GM18505 (cell line): ENCODE measurements around the gene HHATL.
"Not testable (repeated sequence)": the region's sequence is repeated elsewhere in the genome, so short reads cannot be mapped to it uniquely, and the experiment has no call there.

Experiments
- ATAC-seq: cut with Tn5 transposase; IDR thresholded peaks from one replicate; pipeline ENCODE4 v1.9.1; 2021; ENCODE audit not compliant: unreplicated experiment
- POLR2A ChIP-seq: IDR thresholded peaks from 4 replicates; pipeline ENCODE4 v1.6.1; 2011; ENCODE audit warnings: borderline replicate concordance; ENCODE audit not compliant: insufficient read depth, insufficient read length; ENCODE audit errors: extremely low read depth

HHATL gene

GRCh38 chr3:42730706-42731420 lies 28.3 kb upstream of the HHATL start:
- no peak for TF ChIP-seq POLR2A
- ATAC-seq, result no peak

- TF ChIP-seq POLR2A, result no peak
Observed at GRCh38 chr3:42730294-42730693, 27.7 kb upstream of the HHATL start.

GRCh38 chr3:42729404-42730145 lies 27.0 kb upstream of the HHATL start:
- no peak for ATAC-seq
- no peak for TF ChIP-seq POLR2A

More at GRCh38 chr3:42730294-42730693, 27.7 kb upstream of the HHATL start:
- no peak for ATAC-seq

DNA sequence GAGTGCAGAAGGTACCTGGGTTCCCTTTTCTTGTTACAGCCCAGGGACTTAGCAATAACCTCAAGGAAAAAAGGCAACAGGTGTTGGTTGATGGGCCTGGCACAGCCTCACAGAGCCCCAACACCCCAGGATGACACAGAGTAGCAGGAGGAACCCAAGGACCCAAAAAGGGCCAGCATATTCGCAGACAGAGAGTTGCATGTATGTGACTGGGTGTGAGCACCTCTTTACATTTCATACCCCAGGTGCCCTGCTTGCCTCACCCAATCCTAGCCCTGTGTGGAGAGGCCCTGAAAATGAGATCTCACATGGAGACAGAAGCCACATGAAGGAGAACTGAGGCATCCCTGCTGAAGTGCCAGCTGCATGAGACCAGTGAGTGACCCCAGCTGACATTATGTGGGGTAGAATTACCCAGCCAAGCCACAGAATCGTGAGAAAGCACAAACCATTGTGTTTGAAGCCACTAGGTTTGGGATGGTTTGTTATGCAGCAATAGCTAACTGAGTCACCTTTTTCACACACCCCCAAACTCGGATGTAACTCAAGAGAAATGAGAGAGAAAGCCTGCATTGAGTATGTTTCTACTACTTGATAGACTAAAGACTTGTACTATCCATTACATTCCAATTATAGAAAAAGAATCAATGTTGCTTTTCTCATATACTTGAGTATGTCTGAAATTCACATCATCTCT lies 26.2 kb upstream of the HHATL start:
- TF ChIP-seq POLR2A, result no peak

DNA sequence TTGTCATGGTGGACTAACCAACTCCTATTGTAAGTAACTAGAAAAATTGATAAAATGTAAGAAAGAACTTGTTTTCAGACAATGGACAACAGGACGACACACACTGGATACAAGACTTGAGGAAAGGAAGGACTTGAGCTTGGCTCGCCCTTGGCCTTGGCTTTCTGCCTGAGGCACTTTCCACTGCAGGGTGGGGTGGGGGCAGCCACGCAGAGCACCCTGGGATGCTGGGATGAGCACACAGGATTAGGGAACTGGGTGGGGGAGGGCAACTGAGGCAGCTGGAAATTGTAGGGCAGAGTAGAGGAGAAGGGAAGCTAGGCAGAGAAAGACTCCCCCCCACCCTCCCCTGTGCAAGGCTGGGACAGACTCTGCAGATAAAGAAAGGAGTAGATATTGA lies 25.5 kb upstream of the HHATL start:
- TF ChIP-seq POLR2A, result no peak
- ATAC-seq, result no peak

More for the DNA sequence above, 26.2 kb upstream of the HHATL start:
- ATAC-seq, result no peak

GRCh38 chr3:42725454-42725853 lies 22.9 kb upstream of the HHATL start:
- no peak for ATAC-seq
- TF ChIP-seq POLR2A, result no peak

DNA sequence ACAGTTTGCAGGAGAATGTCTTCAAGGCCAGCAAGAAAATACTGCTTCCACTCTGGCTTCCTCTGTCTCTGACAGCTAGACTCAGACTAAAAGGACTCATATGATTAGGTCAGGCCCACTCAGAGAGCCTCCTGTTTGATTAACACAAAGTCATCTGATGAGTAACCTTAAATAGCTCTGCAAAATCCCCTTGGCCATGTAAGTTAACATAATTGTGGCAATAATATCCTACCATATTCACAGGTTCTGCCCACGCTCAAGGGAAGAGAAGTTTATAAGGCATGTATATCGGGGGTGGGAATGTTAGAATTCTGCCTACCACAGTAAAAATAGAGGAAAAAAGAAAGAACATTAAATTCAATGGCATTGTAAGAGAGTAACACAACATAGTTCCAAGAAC lies 20.6 kb upstream of the HHATL start:
- ATAC-seq, result no peak
- TF ChIP-seq POLR2A, result no peak

GRCh38 chr3:42722442-42722841 lies 19.8 kb upstream of the HHATL start:
- ATAC-seq, result not testable (repeated sequence)

GRCh38 chr3:42721690-42722089 lies 19.1 kb upstream of the HHATL start:
- no peak for ATAC-seq
- no peak for TF ChIP-seq POLR2A

GRCh38 chr3:42720126-42720525 lies 17.5 kb upstream of the HHATL start:
- ATAC-seq, result no peak
- no peak for TF ChIP-seq POLR2A

DNA sequence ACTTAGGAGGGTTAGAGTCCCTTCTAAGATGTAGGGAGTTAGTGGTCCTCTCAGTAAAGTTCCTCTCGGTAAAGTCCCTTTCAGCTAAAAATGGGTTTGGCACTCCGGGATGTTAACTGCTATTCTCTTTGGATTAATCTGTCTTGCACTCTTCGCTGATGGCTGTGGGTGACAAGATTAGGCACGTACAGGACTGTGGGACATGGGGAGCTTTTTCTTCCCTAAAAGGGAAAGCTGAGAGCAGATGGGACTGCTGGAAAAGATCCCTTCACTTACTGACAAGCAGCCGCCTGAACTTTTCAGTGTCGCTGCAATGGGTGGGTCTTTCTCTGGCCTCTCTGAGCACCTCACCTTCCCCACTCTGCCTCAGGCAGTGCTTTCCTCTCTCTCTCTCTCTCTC lies 16.4 kb upstream of the HHATL start:
- no peak for ATAC-seq
- no peak for TF ChIP-seq POLR2A

GRCh38 chr3:42718338-42718737 lies 15.7 kb upstream of the HHATL start:
- TF ChIP-seq POLR2A, result no peak
- no peak for ATAC-seq

DNA sequence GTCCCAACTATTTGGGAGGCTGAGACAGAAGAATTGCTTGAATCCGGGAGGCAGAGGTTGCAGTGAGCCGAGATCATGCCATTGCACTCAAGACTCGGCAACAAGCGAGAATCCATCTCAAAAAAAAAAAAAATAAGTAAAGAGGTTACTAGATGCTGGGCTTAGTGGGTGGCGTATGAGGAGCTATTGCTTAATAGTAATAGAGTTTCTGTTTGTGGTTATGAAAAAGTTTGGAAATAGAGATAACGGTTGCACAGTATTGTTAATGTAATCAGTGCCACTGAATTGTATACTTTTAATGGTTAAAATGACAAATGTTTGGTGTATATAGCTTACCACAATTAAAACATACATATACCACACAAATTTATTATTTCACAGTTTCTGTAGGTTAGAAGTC lies 14.7 kb upstream of the HHATL start:
- ATAC-seq, result no peak
- no peak for TF ChIP-seq POLR2A
